SKM-1 treated with dmso at 0.1 percent for 144 hours (cell line): ENCODE measurements around the gene C16orf96.

ENCODE experiments used
- DNase-seq: peaks from one replicate; lab custom pipeline; 2025; ENCODE audit not compliant: unreplicated experiment; lab: John Stamatoyannopoulos, UW

The C16orf96 gene

DNA sequence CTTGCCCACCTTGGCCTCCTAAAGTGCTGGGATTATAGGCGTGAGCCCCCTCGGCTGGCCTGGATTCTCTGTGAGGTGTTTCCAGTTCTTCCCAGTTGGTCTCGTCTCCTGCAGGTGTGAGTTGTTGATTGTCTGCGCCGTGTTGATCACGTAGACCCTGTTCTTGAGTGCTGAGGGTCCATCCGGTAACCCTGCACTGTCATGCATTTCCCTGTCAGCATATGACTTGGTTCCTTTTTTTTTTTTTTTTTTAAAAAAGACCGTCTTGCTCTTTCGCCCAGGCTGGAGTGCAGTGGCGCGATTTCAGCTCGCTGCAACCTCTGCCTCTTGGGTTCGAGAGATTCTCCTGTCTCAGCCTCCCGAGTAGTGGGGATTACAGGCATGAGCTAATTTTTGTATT, 85.8 kb downstream of the C16orf96 start:
- DNase-seq: no peak

DNA sequence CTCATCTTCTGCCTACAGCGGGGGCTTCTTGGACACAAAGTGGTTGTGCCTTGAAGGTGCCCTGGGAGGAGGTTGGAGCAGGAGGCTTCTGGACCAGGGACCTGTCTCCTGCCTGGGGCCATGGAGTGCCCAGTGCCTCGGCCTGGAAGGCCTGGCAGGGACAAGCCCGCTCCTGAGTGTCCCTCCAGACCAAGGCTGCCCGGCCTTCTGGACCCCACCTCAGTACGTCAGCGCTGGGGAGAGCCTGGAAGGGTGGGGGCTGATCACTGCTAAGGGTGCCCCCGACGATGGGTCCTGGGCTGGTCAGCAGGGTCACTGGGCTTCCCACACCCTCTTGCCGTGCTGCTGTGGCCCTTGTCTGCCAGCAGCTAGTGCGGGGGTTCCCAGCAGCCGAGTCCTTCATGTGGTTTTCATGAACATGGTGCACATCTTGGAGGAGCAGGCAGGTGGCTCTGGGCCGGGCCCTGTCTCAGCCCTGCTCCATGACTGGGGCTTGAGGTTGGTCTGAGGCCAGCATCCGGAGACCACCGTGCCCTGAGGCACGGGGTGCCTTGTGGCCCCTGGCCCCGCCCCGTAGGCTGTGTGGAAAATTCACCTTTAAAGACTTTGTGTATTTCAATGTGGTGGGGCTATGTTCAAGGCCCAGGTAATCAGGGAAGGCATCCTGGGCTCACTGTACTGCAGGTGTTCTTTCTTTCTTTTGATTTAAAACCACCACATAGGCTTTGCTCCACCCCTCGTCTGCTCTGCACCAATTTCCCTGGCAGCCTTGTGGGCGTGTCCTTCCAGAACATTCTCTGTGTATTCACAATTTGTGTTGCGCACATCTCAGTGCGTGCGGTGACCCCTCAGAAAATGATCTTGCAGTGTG, 90.9 kb downstream of the C16orf96 start:
- DNase-seq: no peak

DNA sequence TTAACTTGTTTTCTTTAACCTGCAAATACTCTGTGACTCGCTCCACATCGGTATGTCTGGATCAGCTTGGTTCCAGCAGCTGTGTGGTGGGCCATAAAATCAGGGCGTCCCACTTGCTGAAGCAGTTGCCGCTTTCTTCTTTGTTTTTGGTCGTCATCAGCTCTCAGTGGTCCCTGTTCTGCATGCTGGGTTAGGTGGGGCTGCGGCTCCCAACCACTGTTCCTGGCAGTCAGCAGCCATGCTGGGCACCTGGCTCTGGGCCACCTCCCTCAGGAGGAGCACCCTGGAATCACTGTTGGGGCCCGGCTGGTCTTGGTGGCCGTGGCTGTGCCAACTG, 91.5 kb downstream of the C16orf96 start:
- DNase-seq: no peak

DNA sequence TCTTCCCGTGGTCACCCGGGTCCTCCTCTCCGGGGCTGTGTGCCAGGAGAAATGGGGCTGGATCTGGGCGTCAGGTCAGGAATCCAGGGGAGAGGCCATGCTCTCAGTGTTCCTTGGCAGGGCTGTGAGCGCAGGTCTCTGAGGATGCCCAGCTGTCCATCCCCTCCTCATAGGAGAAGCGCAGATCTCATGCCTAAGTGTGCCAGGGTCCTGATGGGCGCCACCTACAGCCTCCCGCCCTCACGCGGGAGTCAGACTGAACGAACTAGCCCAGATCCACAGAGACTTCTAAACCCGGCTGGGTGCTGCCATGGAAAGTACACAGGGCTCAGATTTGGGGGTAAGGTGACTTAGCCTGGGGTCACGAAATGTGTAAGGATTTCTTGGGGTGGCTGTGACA, 92.8 kb downstream of the C16orf96 start:
- DNase-seq: no peak

DNA sequence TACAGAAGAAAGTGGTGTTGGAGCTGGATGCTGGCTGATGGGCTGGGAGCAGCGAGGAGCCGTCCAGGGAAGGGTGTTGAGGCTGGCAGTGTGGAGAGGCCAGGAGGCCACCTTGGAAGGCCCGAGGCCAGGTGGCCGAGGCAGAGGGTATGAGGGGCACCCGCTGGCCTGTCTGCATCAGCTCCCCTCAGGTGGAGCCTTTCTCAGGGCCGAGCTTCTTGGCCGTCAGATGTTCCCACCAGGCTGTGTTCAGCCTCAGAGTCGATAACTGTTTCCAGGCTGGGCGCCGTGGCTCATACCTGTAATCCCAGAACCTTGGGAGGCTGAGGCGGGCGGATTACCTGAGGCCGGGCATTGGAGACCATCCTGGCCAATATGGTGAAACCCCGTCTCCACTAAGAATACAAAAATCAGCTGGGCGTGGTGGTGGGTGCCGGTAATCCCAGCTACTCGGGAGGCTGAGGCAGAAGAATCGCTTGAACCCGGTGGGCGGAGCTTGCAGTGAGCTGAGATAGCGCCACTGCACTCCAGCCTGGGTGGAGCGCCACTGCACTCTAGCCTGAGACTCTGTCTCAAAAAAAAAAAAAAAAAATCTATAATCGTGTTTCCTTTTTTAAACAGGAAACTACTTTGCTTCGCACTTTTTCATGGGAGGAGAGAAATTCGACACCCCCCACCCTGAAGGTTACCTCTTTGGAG, 93.8 kb downstream of the C16orf96 start:
- DNase-seq: no peak
